Mesendoderm (in vitro differentiated cells): ENCODE data around the gene PHKG1.
A peak's percentile ranks its signal among the peaks of the same experiment; 100 is the strongest.
"Not testable (repeated sequence)": the region's sequence is repeated elsewhere in the genome, so short reads cannot be mapped to it uniquely, and the experiment has no call there.

Experiments
- DNase-seq: peaks from one replicate; pipeline ENCODE4 v3.0.0; 2013
- H2AK5ac ChIP-seq: 2 replicates; pipeline ENCODE4 v1.6.1; 2013; ENCODE audit warnings: low read length, inconsistent platforms
- H2BK120ac ChIP-seq: 2 replicates; pipeline ENCODE4 v1.6.1; 2013; ENCODE audit warnings: low read depth, mild to moderate bottlenecking, low read length, moderate library complexity, mixed read lengths
- H2BK15ac ChIP-seq: replicated peaks from 2 replicates; pipeline ENCODE4 v1.6.1; 2013; ENCODE audit warnings: low read depth, mild to moderate bottlenecking, moderate library complexity
- H2BK5ac ChIP-seq: 2 replicates; pipeline ENCODE4 v1.6.1; 2013; ENCODE audit warnings: low read length, inconsistent platforms
- H3K18ac ChIP-seq: 2 replicates; pipeline ENCODE4 v1.6.1; 2013; ENCODE audit warnings: mild to moderate bottlenecking, low read length, mixed read lengths
- H3K23ac ChIP-seq: one replicate; pipeline ENCODE4 v1.6.1; 2013; ENCODE audit warnings: low read length
- H3K27ac ChIP-seq: 2 replicates; pipeline ENCODE4 v1.5.1; 2013; ENCODE audit warnings: low read depth, mild to moderate bottlenecking, inconsistent platforms, low read length, moderate library complexity
- H3K27me3 ChIP-seq: 2 replicates; pipeline ENCODE4 v1.6.1; 2013; ENCODE audit warnings: low read length, control low read depth, mild to moderate bottlenecking, inconsistent platforms; ENCODE audit not compliant: insufficient read depth, poor library complexity
- H3K36me3 ChIP-seq: 2 replicates; pipeline ENCODE4 v1.6.1; 2013; ENCODE audit warnings: low read length, inconsistent platforms; ENCODE audit not compliant: control insufficient read depth, insufficient read depth
- H3K4ac ChIP-seq: one replicate; pipeline ENCODE4 v1.6.1; 2013; ENCODE audit warnings: low read depth, mild to moderate bottlenecking, low read length, moderate library complexity
- H3K4me1 ChIP-seq: 2 replicates; pipeline ENCODE4 v1.6.1; 2013; ENCODE audit warnings: low read depth, low read length, inconsistent platforms; ENCODE audit not compliant: control insufficient read depth
- H3K4me2 ChIP-seq: 2 replicates; pipeline ENCODE4 v1.6.1; 2013; ENCODE audit warnings: low read length
- H3K4me3 ChIP-seq: 2 replicates; pipeline ENCODE4 v1.5.1; 2013; ENCODE audit warnings: mild to moderate bottlenecking, low read length
- H3K56ac ChIP-seq: one replicate; pipeline ENCODE4 v1.6.1; 2013; ENCODE audit warnings: low read length
- H3K79me1 ChIP-seq: 2 replicates; pipeline ENCODE4 v1.6.1; 2013; ENCODE audit warnings: low read length, inconsistent platforms
- H3K79me2 ChIP-seq: 2 replicates; pipeline ENCODE4 v1.6.1; 2013; ENCODE audit warnings: mild to moderate bottlenecking, low read length; ENCODE audit not compliant: control insufficient read depth, insufficient read depth
- H3K9ac ChIP-seq: 2 replicates; pipeline ENCODE4 v1.6.1; 2013; ENCODE audit warnings: low read length, inconsistent platforms
- H4K5ac ChIP-seq: one replicate; pipeline ENCODE4 v1.6.1; 2013; ENCODE audit warnings: low read length
- H4K8ac ChIP-seq: one replicate; pipeline ENCODE4 v1.6.1; 2013; ENCODE audit warnings: low read depth, mild to moderate bottlenecking, control low read depth, low read length, moderate library complexity
- WGBS: extraction: QIAGEN DNeasy Blood & Tissue Kit; methylation state at CpG from one replicate; pipeline ENCODE4 v1.1.7; 2013; ENCODE audit warnings: low lambda C conversion rate, missing lambda C conversion rate; ENCODE audit not compliant: insufficient coverage; ENCODE audit errors: extremely low coverage; 5-methylcytosine and 5-hydroxymethylcytosine counted together

PHKG1 gene

GRCh38 chr7:56106108-56107073 is 13.6 kb upstream of the PHKG1 start, which contains the start of gene CHCHD2:
TSS of gene CHCHD2 (minus strand) at chr7:56106476. CDS start at chr7:56106413, 63 bp downstream.
- Histone ChIP-seq H2BK120ac (no peak within 1 kb of the TSS), H3K27me3 (no peaks in the 10 kb centered on the region), H3K79me2 (peaks cover 14% of the 10 kb centered on the region), H3K27ac (no peak within 1 kb of the TSS), H4K5ac (no peak within 1 kb of the TSS), H3K9ac (peak within 1 kb of the TSS; percentile 96), H3K18ac (no peak within 1 kb of the TSS), H3K4me2 (peak within 1 kb of the TSS; percentile 70), H3K4ac (no peak within 1 kb of the TSS), H3K23ac (no peak within 1 kb of the TSS), H3K4me3 (peak within 1 kb of the TSS; percentile 99), H2BK5ac (no peak within 1 kb of the TSS), H3K56ac (peak within 1 kb of the TSS; percentile 91), H2BK15ac (no peak within 1 kb of the TSS), H4K8ac (no peak within 1 kb of the TSS), H3K79me1 (peaks cover 3% of the 10 kb centered on the region), H3K4me1 (peaks cover 1% of the 10 kb centered on the region), H3K36me3 (peaks cover 6% of the 10 kb centered on the region), H2AK5ac (no peak within 1 kb of the TSS)
- WGBS, result no CpG with 5 or more reads among the region's 57 CpGs
- peak; percentile 99 for DNase-seq

DNA sequence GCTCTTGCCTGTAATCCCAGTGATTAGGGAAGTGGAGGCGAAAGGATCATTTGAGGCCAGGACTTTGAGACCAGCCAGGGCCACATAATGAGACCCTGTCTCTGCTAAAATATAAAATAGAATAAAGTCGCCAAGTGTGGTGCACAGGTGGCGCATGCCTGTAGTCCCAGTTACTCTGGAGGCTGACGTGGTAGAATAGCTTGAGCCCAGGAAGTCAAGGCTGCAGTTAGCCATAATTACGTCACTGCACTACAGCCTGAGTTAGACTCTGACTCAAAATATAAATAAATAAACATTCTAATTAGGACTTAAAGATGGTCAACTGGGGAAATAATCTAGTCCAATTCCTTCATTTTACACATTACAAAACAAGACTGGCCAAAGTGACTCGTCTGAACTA is 12.8 kb upstream of the PHKG1 start:
- H3K23ac ChIP-seq, result no peak overlapping the region
- H3K79me2 ChIP-seq, result peaks cover 14% of the 10 kb centered on the region
- peak overlapping the region; percentile 99 for H3K4me3 ChIP-seq
- no peak overlapping the region for H2BK15ac ChIP-seq
- H3K4me2 ChIP-seq, result peak overlapping the region; percentile 70
- H2AK5ac ChIP-seq, result no peak overlapping the region
- H3K36me3 ChIP-seq, result peaks cover 7% of the 10 kb centered on the region
- H4K8ac ChIP-seq, result no peak overlapping the region
- no peak overlapping the region for H3K27ac ChIP-seq
- WGBS, result no CpG with 5 or more reads among the region's 6 CpGs
- H4K5ac ChIP-seq, result no peak overlapping the region
- H2BK120ac ChIP-seq, result no peak overlapping the region
- H3K18ac ChIP-seq, result no peak overlapping the region
- peak; percentile 31 for DNase-seq
- H3K9ac ChIP-seq, result peak overlapping the region; percentile 96
- no peak overlapping the region for H3K4ac ChIP-seq
- peak overlapping the region; percentile 91 for H3K56ac ChIP-seq
- no peaks in the 10 kb centered on the region for H3K27me3 ChIP-seq
- H2BK5ac ChIP-seq, result no peak overlapping the region
- H3K79me1 ChIP-seq, result peaks cover 3% of the 10 kb centered on the region
- peaks cover 1% of the 10 kb centered on the region for H3K4me1 ChIP-seq

- not testable (repeated sequence) for H4K8ac ChIP-seq, H3K4me1 ChIP-seq, H3K27me3 ChIP-seq, H2BK15ac ChIP-seq, H3K9ac ChIP-seq, H3K56ac ChIP-seq, H3K23ac ChIP-seq, H3K4ac ChIP-seq, H3K4me3 ChIP-seq, H3K4me2 ChIP-seq, H3K36me3 ChIP-seq, H2BK120ac ChIP-seq, H2BK5ac ChIP-seq, H2AK5ac ChIP-seq, H3K27ac ChIP-seq, H4K5ac ChIP-seq, H3K79me1 ChIP-seq, DNase-seq, H3K18ac ChIP-seq
- peaks cover 14% of the 10 kb centered on the region for H3K79me2 ChIP-seq
- WGBS, result no CpG with 5 or more reads among the region's 9 CpGs
Measured at GRCh38 chr7:56104138-56104537, 11.4 kb upstream of the PHKG1 start.

DNA sequence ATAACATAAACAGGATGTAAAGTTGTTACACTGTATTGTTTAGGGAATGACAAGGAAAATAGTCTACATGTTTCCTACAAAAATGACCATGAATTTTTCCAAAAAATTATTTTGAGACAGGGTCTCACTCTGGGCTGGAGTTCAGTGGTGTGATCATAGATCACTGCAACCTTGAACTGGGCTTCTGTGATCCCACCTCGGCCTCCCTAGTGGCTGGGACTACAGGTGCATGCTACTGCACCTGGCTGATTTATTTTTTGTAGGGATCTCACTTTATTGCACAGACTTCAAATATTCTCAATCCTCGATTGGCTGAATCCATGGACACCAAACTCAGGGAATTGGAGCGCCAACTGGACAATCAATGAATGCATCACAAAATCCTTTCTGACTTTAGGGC is 6.9 kb upstream of the PHKG1 start:
- peaks cover 8% of the 10 kb centered on the region for H3K36me3 ChIP-seq
- H4K8ac ChIP-seq, result no peak overlapping the region
- H2BK120ac ChIP-seq, result no peak overlapping the region
- no CpG with 5 or more reads among the region's 3 CpGs for WGBS
- H3K79me1 ChIP-seq, result peaks cover 3% of the 10 kb centered on the region
- no peak overlapping the region for H3K4me3 ChIP-seq
- H3K4me2 ChIP-seq, result no peak overlapping the region
- H3K4me1 ChIP-seq, result no peaks in the 10 kb centered on the region
- H3K27ac ChIP-seq, result no peak overlapping the region
- H2BK5ac ChIP-seq, result no peak overlapping the region
- peaks cover under 1% of the 10 kb centered on the region for H3K79me2 ChIP-seq
- no peak overlapping the region for H3K23ac ChIP-seq
- no peak overlapping the region for H4K5ac ChIP-seq
- H2AK5ac ChIP-seq, result no peak overlapping the region
- DNase-seq, result no peak
- H3K18ac ChIP-seq, result no peak overlapping the region
- no peak overlapping the region for H3K9ac ChIP-seq
- H3K27me3 ChIP-seq, result no peaks in the 10 kb centered on the region
- H2BK15ac ChIP-seq, result no peak overlapping the region
- no peak overlapping the region for H3K4ac ChIP-seq
- no peak overlapping the region for H3K56ac ChIP-seq

GRCh38 chr7:56098187-56099008 is 5.6 kb upstream of the PHKG1 start:
- H3K79me2 ChIP-seq, H3K27ac ChIP-seq, DNase-seq, H3K36me3 ChIP-seq, H3K4me3 ChIP-seq, H3K23ac ChIP-seq, H3K18ac ChIP-seq, H3K4me1 ChIP-seq, H2BK15ac ChIP-seq, H3K4ac ChIP-seq, H4K5ac ChIP-seq, H2BK5ac ChIP-seq, H4K8ac ChIP-seq, H2AK5ac ChIP-seq, H3K9ac ChIP-seq, H2BK120ac ChIP-seq, H3K56ac ChIP-seq, H3K79me1 ChIP-seq, H3K27me3 ChIP-seq, H3K4me2 ChIP-seq: not testable (repeated sequence)
- WGBS, result no CpG with 5 or more reads among the region's 8 CpGs
